Mucosa of descending colon (tissue), 3 donors: ENCODE data around the gene CABP2. TPM values are rescaled to one million over a fixed set of nuclear protein-coding genes. Genes with fewer than 3 reads are reported as not detected.
"Not testable (repeated sequence)": the region's sequence is repeated elsewhere in the genome, so short reads cannot be mapped to it uniquely, and the experiment has no call there.

Experiments used
- ATAC-seq: fragments of 200-7000 bp; cut with Tn5 transposase; one replicate; pipeline ENCODE4 v1.9.1; 2020; ENCODE audit warnings: mild to moderate bottlenecking, moderate library complexity
- DNase-seq, 3 donors: peaks; one replicate each; pipeline ENCODE4 v3.0.0-alpha.2; 2020
- H3K36me3 ChIP-seq: fragments of 200-600 bp; one replicate; pipeline ENCODE4 v1.8.0; 2021; ENCODE audit warnings: low read depth, mild to moderate bottlenecking
- H3K4me1 ChIP-seq: fragments of 200-600 bp; one replicate; pipeline ENCODE4 v1.8.0; 2021; ENCODE audit warnings: low read depth, mild to moderate bottlenecking
- H3K4me3 ChIP-seq: fragments of 200-600 bp; one replicate; pipeline ENCODE4 v1.8.0; 2021; ENCODE audit warnings: mild to moderate bottlenecking
- H3K9me3 ChIP-seq: fragments of 200-600 bp; one replicate; pipeline ENCODE4 v1.8.0; 2021; ENCODE audit warnings: mild to moderate bottlenecking
- CTCF ChIP-seq: fragments of 200-600 bp; IDR thresholded peaks from one replicate; pipeline ENCODE4 v1.8.0; 2022; ENCODE audit warnings: antibody characterized with exemption, mild to moderate bottlenecking
- intact Hi-C, 2 donors: fragments of 100-400 bp; cut with DNase I in 1 of 2; cut with micrococcal nuclease in 1 of 2; formaldehyde crosslinking; loops; one replicate each; pipeline versions ENCODE4 v1.11.0 to v1.11.1; 2022; cut with DNase I, micrococcal nuclease
- total RNA-seq, 3 donors: library from RNA; stranded (reverse); fragmentation: NEBNext Ultra II Directional in 2 of 3; extraction: Animal tissue kit (Norgen Biotek cat#: 25700) in 2 of 3; gene quantifications; one replicate each; pipeline versions ENCODE4 v1.2.1 to v1.2.4, GENCODE V29; 2021 to 2023
- donor health status: DM: no; HTN: no; CAD: no; lungs with moderate emphysema.
- donor health status: DM: no; HTN: no; CAD: no.
- donor health status: DM: no; HTN: yes; CAD: no.

The CABP2 gene
- total RNA-seq, 3 donors from 2014 or later: not detected

GRCh38 chr11:67519726-67520125 lies 3.5 kb downstream of the CABP2 start:
- intact Hi-C loops: no loop called here
- DNase-seq (peak in 1 of 3 donors; percentile 47), ATAC-seq (no peak)
- TF ChIP-seq CTCF: no peak
- no peaks in the 10 kb centered on the region for H3K36me3 ChIP-seq
- H3K4me1 ChIP-seq: no peaks in the 10 kb centered on the region
- no peaks in the 10 kb centered on the region for H3K9me3 ChIP-seq
- no peak overlapping the region for H3K4me3 ChIP-seq

DNA sequence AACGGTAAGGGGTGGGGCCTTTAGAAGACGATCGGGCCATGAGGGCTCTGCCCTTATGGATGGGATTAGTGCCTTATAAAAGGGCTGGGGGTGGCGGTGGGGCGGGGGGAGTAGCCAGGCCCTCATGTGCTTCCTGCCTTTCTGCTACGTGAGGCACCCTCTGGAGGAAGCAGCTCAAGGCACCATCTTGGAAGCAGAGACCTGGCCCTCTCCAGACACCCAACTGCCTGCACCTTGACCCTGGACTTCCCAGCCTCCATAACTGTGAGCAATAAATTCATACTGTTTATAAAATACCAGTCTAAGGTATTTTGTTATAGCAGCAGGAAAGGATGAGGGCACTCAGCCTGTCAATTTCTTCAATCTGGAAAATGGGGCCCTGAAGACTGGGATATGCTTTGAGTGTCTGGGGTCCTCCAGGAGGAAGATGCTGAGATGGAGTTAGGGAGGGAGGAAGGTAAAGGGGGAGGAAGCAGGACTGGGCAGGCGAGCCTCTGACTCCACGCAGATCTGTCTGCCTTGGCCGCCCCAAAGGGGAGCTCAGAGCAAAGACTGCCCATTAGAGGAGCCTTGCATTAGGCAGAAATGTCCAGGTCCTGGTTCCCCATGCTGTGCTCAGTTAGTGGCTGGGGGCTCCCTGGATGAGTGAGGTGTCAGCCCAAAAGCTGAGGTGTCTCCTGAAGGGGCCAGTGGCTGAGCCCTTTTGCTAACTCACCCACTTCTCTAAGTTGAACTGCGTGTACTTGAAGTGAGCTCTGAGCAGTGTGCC lies 5.3 kb downstream of the CABP2 start:
- no peak overlapping the region for H3K4me3 ChIP-seq
- H3K36me3 ChIP-seq: no peaks in the 10 kb centered on the region
- intact Hi-C loops: no loop called here
- H3K9me3 ChIP-seq: no peaks in the 10 kb centered on the region
- H3K4me1 ChIP-seq: no peaks in the 10 kb centered on the region
- TF ChIP-seq CTCF: no peak
- no peak for DNase-seq
- peak; percentile 47 for ATAC-seq

DNA sequence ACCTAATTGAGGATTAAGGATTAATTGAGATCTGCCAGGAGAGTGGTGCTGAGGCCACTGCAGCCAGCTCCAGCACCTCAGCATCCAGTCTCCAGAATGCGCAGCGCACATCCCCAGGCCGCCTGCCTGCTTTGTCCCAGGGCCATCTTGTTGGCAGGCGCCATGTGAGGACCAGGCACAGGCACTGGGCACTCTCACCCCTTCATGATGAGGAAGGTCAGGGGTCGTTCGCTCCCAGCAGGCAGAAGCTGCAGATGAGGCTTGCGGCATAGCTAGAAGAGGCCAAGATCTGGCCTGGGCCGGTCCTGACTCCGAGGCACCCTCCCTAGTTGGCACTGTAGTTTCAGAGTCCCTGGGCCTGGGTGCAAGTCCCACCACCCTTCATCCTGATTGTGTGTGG lies 6.4 kb downstream of the CABP2 start:
- Histone ChIP-seq H3K9me3 (no peaks in the 10 kb centered on the region), H3K4me1 (no peaks in the 10 kb centered on the region), H3K36me3 (no peaks in the 10 kb centered on the region), H3K4me3 (no peak overlapping the region)
- ATAC-seq (no peak), DNase-seq (peak in 1 of 3 donors; percentile 40)
- intact Hi-C loops: no loop called here
- no peak for TF ChIP-seq CTCF

DNA sequence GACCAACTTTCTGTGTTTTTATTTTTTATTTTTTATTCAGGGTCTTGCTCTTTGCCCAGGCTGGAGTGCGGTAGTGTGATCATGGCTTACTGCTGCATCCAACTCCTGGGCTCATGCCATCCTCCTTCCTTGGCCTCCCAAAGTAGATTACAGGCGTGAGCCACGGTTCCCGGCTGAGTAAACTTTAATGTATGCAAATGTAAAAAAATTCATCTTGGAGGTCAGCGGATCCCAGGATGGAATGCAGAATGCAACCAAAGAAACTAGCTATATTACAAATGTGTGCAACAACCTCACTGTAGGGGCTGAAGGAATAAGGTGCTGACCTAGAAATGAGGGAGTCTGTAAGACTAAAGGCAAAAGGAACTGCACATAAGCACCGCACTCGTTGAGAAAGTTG lies 9.1 kb downstream of the CABP2 start:
- Histone ChIP-seq H3K4me3 (no peak overlapping the region), H3K4me1 (no peaks in the 10 kb centered on the region), H3K36me3 (no peaks in the 10 kb centered on the region), H3K9me3 (no peaks in the 10 kb centered on the region)
- no peak for DNase-seq
- no peak for TF ChIP-seq CTCF
- no peak for ATAC-seq
- intact Hi-C loops: no loop called here

DNA sequence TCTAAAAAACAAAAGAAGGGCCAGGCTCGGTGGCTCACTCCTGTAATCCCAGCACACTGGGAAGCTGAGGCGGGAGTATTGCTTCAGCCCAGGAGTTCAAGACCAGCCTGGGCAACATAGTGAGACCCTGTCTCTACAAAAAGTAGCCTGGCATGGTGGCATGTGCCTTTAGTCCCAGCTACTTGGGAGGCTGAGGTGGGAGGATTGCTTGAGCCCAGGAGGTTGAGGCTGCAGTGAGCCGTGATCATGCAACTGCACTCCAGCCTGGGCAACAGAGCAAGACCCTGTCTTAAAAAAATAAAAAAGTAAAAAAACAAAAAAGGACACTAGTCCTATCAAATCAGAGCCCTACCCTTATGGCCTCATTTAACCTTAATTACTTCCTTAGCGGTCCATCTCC lies 11.7 kb downstream of the CABP2 start:
- intact Hi-C loops, DNase-seq, H3K9me3 ChIP-seq, H3K36me3 ChIP-seq, ATAC-seq, H3K4me3 ChIP-seq: not testable (repeated sequence)
- peaks cover 11% of the 10 kb centered on the region for H3K4me1 ChIP-seq

- no peaks in the 10 kb centered on the region for H3K9me3 ChIP-seq
- H3K36me3 ChIP-seq: no peaks in the 10 kb centered on the region
- H3K4me1 ChIP-seq: peaks cover 22% of the 10 kb centered on the region
- no peak for ATAC-seq
- DNase-seq: no peak
- no peak for TF ChIP-seq CTCF
- intact Hi-C loops: no loop called here
- H3K4me3 ChIP-seq: no peak overlapping the region
Observed at GRCh38 chr11:67510023-67510345, 13.3 kb downstream of the CABP2 start.
